Epithelial cell of proximal tubule (primary cell): ENCODE results near the gene TMEM220. TPM values are rescaled to one million over a fixed set of nuclear protein-coding genes. Genes with fewer than 3 reads are reported as not detected.
"Not testable (repeated sequence)": the region's sequence is repeated elsewhere in the genome, so short reads cannot be mapped to it uniquely, and the experiment has no call there.

ENCODE experiments used
- DNase-seq: peaks from one replicate; pipeline ENCODE4 v3.0.0-alpha.2; 2011; ENCODE audit warnings: low read depth
- H3K4me3 ChIP-seq: 2 replicates; pipeline ENCODE4 v1.5.1; 2011; ENCODE audit warnings: low read depth, mild to moderate bottlenecking, low read length
- total RNA-seq: library from RNA; depleted of rRNA; stranded (reverse); fragments of >200 nt; gene quantifications from 2 replicates; pipeline ENCODE4 v1.2.3, GENCODE V29; 2015
- TF ChIP-seq, protein P1 (sequence below): conservative IDR thresholded peaks from 2 replicates; pipeline ENCODE4 v1.5.1; 2012; ENCODE audit warnings: low read depth, mild to moderate bottlenecking, low read length

Gene TMEM220
- total RNA-seq, 1 donor from 2014 or later = not detected

DNA sequence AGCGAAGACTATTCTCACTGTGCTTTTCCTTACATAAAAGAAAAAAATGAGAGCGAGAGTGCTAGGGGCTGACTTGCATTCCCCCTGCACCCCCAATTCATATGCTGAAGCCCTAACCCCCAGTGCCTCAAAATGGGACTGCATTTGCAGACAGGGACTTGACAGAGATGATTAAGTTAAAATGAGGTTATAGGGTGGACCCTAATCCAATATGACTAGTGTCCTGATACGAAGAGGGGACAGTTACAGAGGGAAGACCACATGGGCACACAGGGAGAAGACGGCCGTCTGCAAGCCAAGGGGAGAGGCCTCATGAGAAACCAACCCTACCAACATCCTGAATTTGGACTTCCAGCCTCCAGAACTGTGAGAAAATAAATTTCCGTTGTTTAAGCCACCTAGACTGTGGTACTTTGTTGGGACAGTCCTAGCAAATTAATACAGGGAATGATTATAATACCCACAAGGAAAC, 1.6 kb upstream of the TMEM220 start:
- TF ChIP-seq, protein P1, sequence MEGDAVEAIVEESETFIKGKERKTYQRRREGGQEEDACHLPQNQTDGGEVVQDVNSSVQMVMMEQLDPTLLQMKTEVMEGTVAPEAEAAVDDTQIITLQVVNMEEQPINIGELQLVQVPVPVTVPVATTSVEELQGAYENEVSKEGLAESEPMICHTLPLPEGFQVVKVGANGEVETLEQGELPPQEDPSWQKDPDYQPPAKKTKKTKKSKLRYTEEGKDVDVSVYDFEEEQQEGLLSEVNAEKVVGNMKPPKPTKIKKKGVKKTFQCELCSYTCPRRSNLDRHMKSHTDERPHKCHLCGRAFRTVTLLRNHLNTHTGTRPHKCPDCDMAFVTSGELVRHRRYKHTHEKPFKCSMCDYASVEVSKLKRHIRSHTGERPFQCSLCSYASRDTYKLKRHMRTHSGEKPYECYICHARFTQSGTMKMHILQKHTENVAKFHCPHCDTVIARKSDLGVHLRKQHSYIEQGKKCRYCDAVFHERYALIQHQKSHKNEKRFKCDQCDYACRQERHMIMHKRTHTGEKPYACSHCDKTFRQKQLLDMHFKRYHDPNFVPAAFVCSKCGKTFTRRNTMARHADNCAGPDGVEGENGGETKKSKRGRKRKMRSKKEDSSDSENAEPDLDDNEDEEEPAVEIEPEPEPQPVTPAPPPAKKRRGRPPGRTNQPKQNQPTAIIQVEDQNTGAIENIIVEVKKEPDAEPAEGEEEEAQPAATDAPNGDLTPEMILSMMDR = no peak
- no peak overlapping the region for H3K4me3 ChIP-seq
- DNase-seq = no peak

DNA sequence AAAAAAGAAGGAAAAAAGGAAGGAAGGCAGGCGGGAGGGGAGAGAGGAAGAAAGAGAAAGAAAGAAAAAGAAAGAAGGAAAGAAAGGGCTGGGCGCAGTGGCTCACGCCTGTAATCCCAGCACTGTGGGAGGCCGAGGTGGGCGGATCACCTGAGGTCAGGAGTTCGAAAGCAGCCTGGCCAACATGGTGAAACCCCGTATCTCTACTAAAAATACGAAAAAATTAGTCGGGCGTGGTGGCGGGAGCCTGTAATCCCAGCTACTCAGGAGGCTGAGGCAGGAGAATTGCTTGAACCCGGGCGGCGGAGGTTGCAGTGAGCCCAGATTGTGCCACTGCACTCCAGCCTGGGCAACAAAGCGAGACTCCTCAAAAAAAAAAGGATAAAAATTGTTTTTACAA, 424 bp upstream of the TMEM220 start:
- peak overlapping the region; percentile 65 for H3K4me3 ChIP-seq
- not testable (repeated sequence) for DNase-seq

DNA sequence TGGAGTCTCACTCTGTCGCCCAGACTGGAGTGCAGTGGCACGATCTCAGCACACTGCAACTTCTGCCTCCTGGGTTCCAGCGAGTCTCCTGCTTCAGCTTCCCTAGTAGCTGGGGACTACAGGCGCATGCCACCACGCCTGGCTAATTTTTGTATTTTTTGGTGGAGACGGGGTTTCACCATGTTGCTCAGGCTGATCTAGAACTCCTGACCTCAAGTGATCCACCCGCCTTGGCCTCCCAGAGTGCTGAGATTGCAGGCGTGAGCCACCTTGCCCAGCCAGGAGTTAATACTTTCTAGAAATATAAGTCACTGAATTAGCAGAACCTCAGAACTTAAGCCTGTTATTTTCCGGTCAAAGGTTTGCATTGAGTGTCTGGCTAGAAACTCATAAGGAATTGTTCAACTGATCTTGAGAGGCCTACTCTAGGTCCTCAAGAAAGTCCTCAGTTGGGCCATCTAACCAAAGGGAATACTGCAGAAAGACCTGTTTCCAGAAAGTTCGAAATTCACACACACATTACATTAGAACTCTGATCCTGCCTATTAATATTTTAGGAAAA, 1.4 kb downstream of the TMEM220 start:
- no peak overlapping the region for H3K4me3 ChIP-seq
- no peak for DNase-seq
- TF ChIP-seq, protein P1 = no peak

DNA sequence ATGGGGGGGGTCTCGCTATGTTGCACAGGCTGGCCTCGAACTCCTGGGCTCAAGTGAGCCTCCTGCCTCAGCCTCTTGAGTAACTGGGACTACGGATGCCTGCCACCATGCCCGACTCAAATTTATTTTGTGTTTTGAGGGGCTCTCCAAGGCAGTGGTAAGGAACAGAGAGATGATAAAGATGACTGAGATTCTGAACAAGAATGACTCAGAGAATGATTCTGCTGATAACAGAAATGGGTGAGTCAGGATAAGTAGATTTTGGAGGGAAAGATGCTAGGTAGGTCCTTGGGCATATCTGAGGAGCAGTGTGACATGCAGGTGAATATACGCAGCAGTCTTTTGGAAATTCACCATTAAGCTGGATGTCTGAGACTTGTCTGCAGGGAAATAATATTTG, 2.6 kb downstream of the TMEM220 start:
- TF ChIP-seq, protein P1 = no peak
- no peak for DNase-seq
- H3K4me3 ChIP-seq = no peak overlapping the region

DNA sequence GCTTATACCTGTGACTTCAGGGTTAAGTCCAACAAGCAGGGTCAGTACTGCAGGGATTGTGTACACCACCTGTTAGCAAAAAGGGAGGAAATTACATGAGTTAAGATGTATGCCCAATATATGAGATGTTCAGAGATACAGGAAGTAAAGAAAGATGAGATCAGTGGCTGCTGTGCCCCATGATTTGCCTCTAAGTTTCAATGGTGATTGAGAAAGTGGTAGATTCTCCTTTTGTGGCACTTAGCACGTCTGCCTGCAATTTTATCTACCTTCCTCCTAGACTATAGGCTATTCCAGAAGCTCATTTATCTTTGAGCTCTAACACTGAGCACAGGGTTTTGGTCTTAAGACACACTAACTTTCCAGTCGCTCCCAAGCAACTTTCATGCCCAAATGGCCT, 3.6 kb downstream of the TMEM220 start:
- DNase-seq = no peak
- no peak overlapping the region for H3K4me3 ChIP-seq
- TF ChIP-seq, protein P1 = no peak

DNA sequence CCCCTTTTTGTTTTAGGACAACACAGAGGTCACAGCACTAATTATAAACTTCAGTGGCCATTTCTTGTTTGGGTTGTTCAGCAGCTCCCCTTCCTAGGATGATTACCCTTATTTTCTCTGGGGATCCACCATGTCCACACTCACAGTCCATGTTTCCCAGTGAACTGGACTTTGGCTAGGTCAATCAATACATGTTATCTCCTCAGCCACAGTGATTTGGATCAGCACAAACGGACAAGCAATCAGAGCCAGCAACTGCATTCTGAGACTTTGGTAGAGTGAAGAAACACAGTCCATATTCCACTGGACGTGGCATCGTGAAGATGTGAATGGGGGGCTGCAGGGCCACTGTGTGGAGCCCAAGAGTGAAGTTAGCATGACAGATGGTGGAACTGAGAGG, 4.6 kb downstream of the TMEM220 start:
- no peak overlapping the region for H3K4me3 ChIP-seq
- DNase-seq = no peak
- TF ChIP-seq, protein P1 = no peak

DNA sequence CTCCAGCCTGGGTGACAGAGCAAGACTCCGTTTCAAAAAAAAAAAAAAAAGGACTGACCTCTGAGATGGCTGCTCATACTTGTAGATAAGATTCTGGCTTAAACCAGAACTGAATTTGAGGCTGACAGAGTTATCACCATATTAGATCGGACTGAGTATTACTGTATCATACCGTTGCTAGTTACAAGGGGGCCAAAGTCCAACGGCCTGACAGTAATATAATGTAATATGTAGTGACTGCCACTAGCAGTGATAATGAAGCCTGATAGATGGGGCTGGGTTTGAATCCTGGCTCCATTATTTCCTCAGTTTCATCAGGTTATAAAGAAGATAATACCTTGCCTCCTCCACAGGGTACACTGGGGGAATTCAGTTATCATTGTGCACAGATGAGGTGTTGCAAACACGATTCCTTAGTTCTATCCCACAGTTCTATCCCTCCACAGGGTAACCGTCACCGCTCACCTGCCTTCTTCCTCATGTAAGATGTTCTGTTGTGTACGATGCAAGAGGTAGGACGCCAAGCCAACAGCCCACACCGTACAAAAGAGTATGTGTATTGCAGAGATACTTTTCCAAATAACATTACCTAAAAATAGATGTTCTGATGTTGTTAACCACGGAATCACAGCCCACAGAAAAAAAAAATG, 5.2 kb downstream of the TMEM220 start:
- H3K4me3 ChIP-seq = no peak overlapping the region
- no peak for DNase-seq
- TF ChIP-seq, protein P1 = no peak
